IMR-90 (cell line): Measurements from ENCODE around the gene B3GAT3. TPM values are rescaled to one million over a fixed set of nuclear protein-coding genes. Genes with fewer than 3 reads are reported as not detected.

Experiments used
- ATAC-seq: fragments of 200-7000 bp; cut with Tn5 transposase; 2 replicates; pipeline ENCODE4 v1.9.1; 2020; ENCODE audit warnings: low read depth, mild to moderate bottlenecking, moderate library complexity
- BruUV-seq: library from RNA; stranded (reverse); fragments of 400-500 nt; replicated peaks from 2 replicates; lab custom pipeline; 2021; lab: Mats Ljungman, UMichigan
- CTCF ChIA-PET: fragments of 300-600 bp; formaldehyde crosslinking; extraction: SDS; loops from one replicate; lab custom pipeline; 2021; ENCODE audit warnings: antibody characterized with exemption; lab: Yijun Ruan, JAX
- POLR2A ChIA-PET: fragments of 300-600 bp; sonication (Branson Sonifier 250); formaldehyde crosslinking; loops from one replicate; lab custom pipeline; 2022; ENCODE audit warnings: antibody characterized with exemption; ENCODE audit not compliant: unreplicated experiment; lab: Charles Lee
- DNase-seq: peaks from one replicate; pipeline ENCODE4 v3.0.0; 2013
- H2AFZ ChIP-seq: replicated peaks from 2 replicates; pipeline ENCODE3; 2013; ENCODE audit warnings: low read length, mild to moderate bottlenecking; ENCODE audit not compliant: poor library complexity
- H2AK5ac ChIP-seq: 2 replicates; pipeline ENCODE4 v1.6.1; 2013; ENCODE audit warnings: low read depth, low read length, inconsistent platforms
- H2AK9ac ChIP-seq: replicated peaks from 2 replicates; pipeline ENCODE3; 2013; ENCODE audit warnings: mild to moderate bottlenecking, low read depth, low read length, moderate library complexity; ENCODE audit not compliant: poor library complexity
- H2BK120ac ChIP-seq: 2 replicates; pipeline ENCODE4 v1.6.1; 2013; ENCODE audit warnings: low read depth, low read length, inconsistent platforms
- H2BK15ac ChIP-seq: 3 replicates; pipeline ENCODE4 v1.6.1; 2013; ENCODE audit warnings: low read depth, low read length, inconsistent platforms
- H2BK20ac ChIP-seq: 2 replicates; pipeline ENCODE4 v1.6.1; 2013; ENCODE audit warnings: low read depth, mild to moderate bottlenecking, inconsistent platforms, low read length, moderate library complexity
- H2BK5ac ChIP-seq: 2 replicates; pipeline ENCODE4 v1.6.1; 2013; ENCODE audit warnings: mild to moderate bottlenecking, low read depth, low read length, inconsistent platforms; ENCODE audit not compliant: poor library complexity, severe bottlenecking
- H3K14ac ChIP-seq: replicated peaks from 2 replicates; pipeline ENCODE4 v1.6.1; 2013; ENCODE audit warnings: low read depth, low read length, inconsistent platforms
- H3K18ac ChIP-seq: 2 replicates; pipeline ENCODE4 v1.6.1; 2013; ENCODE audit warnings: low read depth, low read length, control low read depth
- H3K23ac ChIP-seq: 2 replicates; pipeline ENCODE4 v1.6.1; 2013; ENCODE audit warnings: low read depth, low read length, inconsistent platforms
- H3K27ac ChIP-seq: 2 replicates; pipeline ENCODE4 v1.5.1; 2013; ENCODE audit warnings: mild to moderate bottlenecking, control low read depth, low read length; ENCODE audit not compliant: insufficient read depth
- H3K27me3 ChIP-seq: 2 replicates; pipeline ENCODE4 v1.6.1; 2013; ENCODE audit warnings: low read length; ENCODE audit not compliant: control insufficient read depth, insufficient read depth
- H3K36me3 ChIP-seq: 2 replicates; pipeline ENCODE4 v1.6.1; 2013; ENCODE audit warnings: low read length, mixed read lengths; ENCODE audit not compliant: control insufficient read depth, insufficient read depth
- H3K4ac ChIP-seq: 2 replicates; pipeline ENCODE4 v1.6.1; 2013; ENCODE audit warnings: low read depth, low read length, inconsistent platforms
- H3K4me1 ChIP-seq: 2 replicates; pipeline ENCODE4 v1.6.1; 2013; ENCODE audit warnings: low read length, mixed read lengths; ENCODE audit not compliant: control insufficient read depth, insufficient read depth
- H3K4me2 ChIP-seq: 2 replicates; pipeline ENCODE4 v1.6.1; 2013; ENCODE audit warnings: low read depth, mild to moderate bottlenecking, control low read depth, low read length, moderate library complexity
- H3K4me3 ChIP-seq: 2 replicates; pipeline ENCODE4 v1.5.1; 2013; ENCODE audit warnings: low read depth, mild to moderate bottlenecking, control low read depth, low read length, moderate library complexity; ENCODE audit not compliant: insufficient read depth
- H3K56ac ChIP-seq: 2 replicates; pipeline ENCODE4 v1.6.1; 2013; ENCODE audit warnings: low read length, inconsistent platforms; ENCODE audit not compliant: insufficient read depth; ENCODE audit errors: extremely low read depth
- H3K79me1 ChIP-seq, 2 experiments: 2 replicates each; pipeline ENCODE4 v1.6.1; 2013; ENCODE audit warnings: low read length in 2 of 2, inconsistent platforms in 1 of 2, low read depth in 1 of 2
- H3K9ac ChIP-seq: 2 replicates; pipeline ENCODE4 v1.6.1; 2013; ENCODE audit warnings: low read depth, low read length, control low read depth
- H3K9me1 ChIP-seq: 2 replicates; pipeline ENCODE4 v1.6.1; 2013; ENCODE audit warnings: low read length, inconsistent platforms; ENCODE audit not compliant: insufficient read depth
- H3K9me3 ChIP-seq: 2 replicates; pipeline ENCODE4 v1.6.1; 2013; ENCODE audit warnings: low read length; ENCODE audit not compliant: control insufficient read depth, insufficient read depth
- H4K20me1 ChIP-seq: 2 replicates; pipeline ENCODE4 v1.6.1; 2013; ENCODE audit warnings: low read length, inconsistent platforms; ENCODE audit not compliant: insufficient read depth
- H4K5ac ChIP-seq: 2 replicates; pipeline ENCODE4 v1.6.1; 2013; ENCODE audit warnings: mild to moderate bottlenecking, low read depth, low read length, control low read depth
- H4K8ac ChIP-seq, 2 experiments: 2 replicates each; pipeline ENCODE4 v1.6.1; 2013; ENCODE audit warnings: low read depth in 2 of 2, low read length in 2 of 2, control low read depth in 1 of 2, inconsistent platforms in 1 of 2
- H4K91ac ChIP-seq: 2 replicates; pipeline ENCODE4 v1.6.1; 2013; ENCODE audit warnings: low read depth, low read length, inconsistent platforms; ENCODE audit not compliant: insufficient read depth
- BHLHE40 ChIP-seq: fragments of 150-350 bp; IDR thresholded peaks from 2 replicates; pipeline ENCODE4 v1.6.1; 2016; ENCODE audit warnings: mild to moderate bottlenecking, low read depth, low read length
- CEBPB ChIP-seq: IDR thresholded peaks from 2 replicates; pipeline ENCODE4 v1.6.1; 2012; ENCODE audit warnings: low read depth, low read length, improper control_type of control experiment
- FOS ChIP-seq: fragments of 150-350 bp; IDR thresholded peaks from 2 replicates; pipeline ENCODE4 v1.6.1; 2016; ENCODE audit warnings: low read depth, low read length
- MAFK ChIP-seq: IDR thresholded peaks from 2 replicates; pipeline ENCODE4 v1.6.1; 2012; ENCODE audit warnings: low read depth, low read length, improper control_type of control experiment
- MAZ ChIP-seq: IDR thresholded peaks from 2 replicates; pipeline ENCODE4 v1.6.1; 2012; ENCODE audit warnings: low read depth, mild to moderate bottlenecking, low read length, improper control_type of control experiment, moderate library complexity, borderline replicate concordance
- MXI1 ChIP-seq: IDR thresholded peaks from 2 replicates; pipeline ENCODE4 v1.6.1; 2012; ENCODE audit warnings: low read depth, mild to moderate bottlenecking, low read length, moderate library complexity, borderline replicate concordance
- NFE2L2 ChIP-seq: fragments of 150-350 bp; IDR thresholded peaks from 2 replicates; pipeline ENCODE4 v1.6.1; 2016; ENCODE audit warnings: low read depth, mild to moderate bottlenecking, low read length
- POLR2A ChIP-seq: IDR thresholded peaks from 2 replicates; pipeline ENCODE4 v1.6.1; 2012; ENCODE audit warnings: mild to moderate bottlenecking, low read depth, low read length
- RAD21 ChIP-seq: IDR thresholded peaks from 2 replicates; pipeline ENCODE4 v1.6.1; 2012; ENCODE audit warnings: low read length, improper control_type of control experiment
- RCOR1 ChIP-seq: IDR thresholded peaks from 2 replicates; pipeline ENCODE4 v1.6.1; 2012; ENCODE audit warnings: mild to moderate bottlenecking, low read length, improper control_type of control experiment; ENCODE audit not compliant: insufficient replicate concordance
- RFX5 ChIP-seq: IDR thresholded peaks from 2 replicates; pipeline ENCODE4 v1.8.0; 2012; ENCODE audit warnings: low read depth, mild to moderate bottlenecking, low read length, moderate library complexity
- SMC3 ChIP-seq: fragments of 150-350 bp; IDR thresholded peaks from 2 replicates; pipeline ENCODE4 v1.6.1; 2016; ENCODE audit warnings: low read depth, mild to moderate bottlenecking, antibody characterized with exemption, low read length, moderate library complexity
- USF2 ChIP-seq: fragments of 150-350 bp; IDR thresholded peaks from 2 replicates; pipeline ENCODE4 v1.6.1; 2017; ENCODE audit warnings: mild to moderate bottlenecking, antibody characterized with exemption, low read length, low read depth
- WGBS, 2 experiments: methylation state at CpG; one replicate each; pipeline versions ENCODE4 v1.1.5 to v1.1.7; 2013; ENCODE audit warnings: missing lambda C conversion rate in 2 of 2; ENCODE audit not compliant: insufficient read length in 1 of 2; ENCODE audit errors: extremely low coverage in 2 of 2; 5-methylcytosine and 5-hydroxymethylcytosine counted together
- dilution Hi-C: fragments of 300-500 bp; cut with HindIII; formaldehyde crosslinking; loops from one replicate; pipeline ENCODE4 v1.14.3; 2018; ENCODE audit warnings: low sequenced_read_pairs; ENCODE audit not compliant: unreplicated experiment
- in situ Hi-C: fragments of 300-500 bp; cut with MboI; formaldehyde crosslinking; loops from 3 replicates; pipeline ENCODE4 v1.14.3; 2019; ENCODE audit warnings: low sequenced_read_pairs, inconsistent platforms, mixed read lengths
- intact Hi-C: fragments of 100-400 bp; cut with micrococcal nuclease; formaldehyde crosslinking; loops from 2 replicates; pipeline ENCODE4 v1.10.0; 2022
- polyA plus RNA-seq, 3 experiments: library from polyadenylated mRNA; depleted of rRNA; stranded (reverse); fragments of >200 nt; gene quantifications; 2 replicates each; pipeline ENCODE4 v1.2.3, GENCODE V29; 2012; ENCODE audit warnings: low replicate concordance in 1 of 3
- total RNA-seq: library from RNA; depleted of rRNA; stranded (reverse); fragments of >200 nt; gene quantifications from 2 replicates; pipeline ENCODE4 v1.2.3, GENCODE V29; 2012
- TF ChIP-seq, protein P1 (sequence below): conservative IDR thresholded peaks from 2 replicates; pipeline ENCODE4 v1.5.1; 2012; ENCODE audit warnings: mild to moderate bottlenecking, low read depth, low read length, improper control_type of control experiment
- TF ChIP-seq, protein P2 (sequence below): fragments of 150-350 bp; IDR thresholded peaks from 2 replicates; pipeline ENCODE4 v1.6.1; 2016; ENCODE audit warnings: low read depth, mild to moderate bottlenecking, low read length, moderate library complexity, borderline replicate concordance

The B3GAT3 gene
- total and polyA plus RNA-seq, 2 of the 4 experiments (the other 2 are of a cell fraction) = 10.4 to 38.4 TPM

GRCh38 chr11:62669420-62670161 lies 47.8 kb upstream of the B3GAT3 start:
- dilution Hi-C loops (no loop called here), in situ Hi-C loops (no loop called here), intact Hi-C loops (no loop called here)
- POLR2A ChIA-PET = interaction anchor here (0.6 to 1.6 kb wide), 2 partner anchors 11 to 250 kb away, joined by 3 to 10 read pairs; no protein-coding TSS in a partner anchor
- Histone ChIP-seq H4K91ac (no peak overlapping the region), H4K5ac (no peak overlapping the region), H4K20me1 (peaks cover 18% of the 10 kb centered on the region), H3K4ac (no peak overlapping the region), H2BK20ac (no peak overlapping the region), H3K4me1 (peaks cover 11% of the 10 kb centered on the region), H3K9me3 (no peaks in the 10 kb centered on the region), H3K27ac (no peak overlapping the region), H3K27me3 (no peaks in the 10 kb centered on the region), H3K23ac (no peak overlapping the region), H2BK5ac (no peak overlapping the region), H2AK9ac (no peak overlapping the region), H2AK5ac (peak overlapping the region; percentile 21), H3K79me1 (peaks cover 34 to 72% of the 10 kb centered on the region in 2 experiments), H3K4me3 (no peak overlapping the region), H3K14ac (no peak overlapping the region), H3K9me1 (peaks cover 9% of the 10 kb centered on the region), H3K18ac (no peak overlapping the region), H2BK15ac (no peak overlapping the region), H3K4me2 (no peak overlapping the region), H3K36me3 (peaks cover 16% of the 10 kb centered on the region), H2BK120ac (no peak overlapping the region), H4K8ac (no peak overlapping the region), H2AFZ (no peak overlapping the region), H3K56ac (no peak overlapping the region), H3K9ac (no peak overlapping the region)
- no TSS peak for BruUV-seq
- no peak for ATAC-seq
- no peak for DNase-seq
- WGBS, 2 experiments = 100% methylated on average over 1 of the region's 4 CpGs; no CpG with 5 or more reads in 1 of the 2 experiments
- CTCF ChIA-PET = interaction anchor here (1.0 kb wide), 1 partner anchor 12 kb away, joined by 3 read pairs; no protein-coding TSS in a partner anchor
- TF ChIP-seq, protein P1, sequence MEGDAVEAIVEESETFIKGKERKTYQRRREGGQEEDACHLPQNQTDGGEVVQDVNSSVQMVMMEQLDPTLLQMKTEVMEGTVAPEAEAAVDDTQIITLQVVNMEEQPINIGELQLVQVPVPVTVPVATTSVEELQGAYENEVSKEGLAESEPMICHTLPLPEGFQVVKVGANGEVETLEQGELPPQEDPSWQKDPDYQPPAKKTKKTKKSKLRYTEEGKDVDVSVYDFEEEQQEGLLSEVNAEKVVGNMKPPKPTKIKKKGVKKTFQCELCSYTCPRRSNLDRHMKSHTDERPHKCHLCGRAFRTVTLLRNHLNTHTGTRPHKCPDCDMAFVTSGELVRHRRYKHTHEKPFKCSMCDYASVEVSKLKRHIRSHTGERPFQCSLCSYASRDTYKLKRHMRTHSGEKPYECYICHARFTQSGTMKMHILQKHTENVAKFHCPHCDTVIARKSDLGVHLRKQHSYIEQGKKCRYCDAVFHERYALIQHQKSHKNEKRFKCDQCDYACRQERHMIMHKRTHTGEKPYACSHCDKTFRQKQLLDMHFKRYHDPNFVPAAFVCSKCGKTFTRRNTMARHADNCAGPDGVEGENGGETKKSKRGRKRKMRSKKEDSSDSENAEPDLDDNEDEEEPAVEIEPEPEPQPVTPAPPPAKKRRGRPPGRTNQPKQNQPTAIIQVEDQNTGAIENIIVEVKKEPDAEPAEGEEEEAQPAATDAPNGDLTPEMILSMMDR = no peak
- TF ChIP-seq RFX5 (no peak), MAZ (no peak), MXI1 (no peak), MAFK (no peak), BHLHE40 (no peak), RCOR1 (no peak), POLR2A (no peak), NFE2L2 (no peak), SMC3 (no peak), FOS (no peak), USF2 (no peak), RAD21 (no peak), CEBPB (no peak)
- TF ChIP-seq, protein P2, sequence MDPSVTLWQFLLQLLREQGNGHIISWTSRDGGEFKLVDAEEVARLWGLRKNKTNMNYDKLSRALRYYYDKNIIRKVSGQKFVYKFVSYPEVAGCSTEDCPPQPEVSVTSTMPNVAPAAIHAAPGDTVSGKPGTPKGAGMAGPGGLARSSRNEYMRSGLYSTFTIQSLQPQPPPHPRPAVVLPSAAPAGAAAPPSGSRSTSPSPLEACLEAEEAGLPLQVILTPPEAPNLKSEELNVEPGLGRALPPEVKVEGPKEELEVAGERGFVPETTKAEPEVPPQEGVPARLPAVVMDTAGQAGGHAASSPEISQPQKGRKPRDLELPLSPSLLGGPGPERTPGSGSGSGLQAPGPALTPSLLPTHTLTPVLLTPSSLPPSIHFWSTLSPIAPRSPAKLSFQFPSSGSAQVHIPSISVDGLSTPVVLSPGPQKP = no peak
